Posterior vena cava (tissue), 2 donors: Measurements from ENCODE around the gene MYL3. TPM values are rescaled to one million over a fixed set of nuclear protein-coding genes. Genes with fewer than 3 reads are reported as not detected.
A peak's percentile ranks its signal among the peaks of the same experiment; 100 is the strongest.
"Not testable (repeated sequence)": the region's sequence is repeated elsewhere in the genome, so short reads cannot be mapped to it uniquely, and the experiment has no call there.

Experiments
- DNase-seq: peaks from one replicate; pipeline ENCODE4 v3.0.0-alpha.2; 2020; ENCODE audit warnings: low spot score
- intact Hi-C, 2 donors: fragments of 100-400 bp; cut with DNase I; formaldehyde crosslinking; loops; one replicate each; pipeline versions ENCODE4 v1.14.1 to v1.14.2; 2022 to 2023
- total RNA-seq, 2 donors: library from RNA; stranded (reverse); fragmentation: NEBNext Ultra II Directional; extraction: Animal tissue kit (Norgen Biotek cat#: 25700); gene quantifications; one replicate each; pipeline ENCODE4 v1.2.1, GENCODE V29; 2021
- donor health status: DM: yes; HTN: yes; CAD: no.
- donor health status: DM: yes; HTN: yes; CAD: no.

The MYL3 gene
- total RNA-seq, 2 donors from 2014 or later: 3.2 to 5.9 TPM

DNA sequence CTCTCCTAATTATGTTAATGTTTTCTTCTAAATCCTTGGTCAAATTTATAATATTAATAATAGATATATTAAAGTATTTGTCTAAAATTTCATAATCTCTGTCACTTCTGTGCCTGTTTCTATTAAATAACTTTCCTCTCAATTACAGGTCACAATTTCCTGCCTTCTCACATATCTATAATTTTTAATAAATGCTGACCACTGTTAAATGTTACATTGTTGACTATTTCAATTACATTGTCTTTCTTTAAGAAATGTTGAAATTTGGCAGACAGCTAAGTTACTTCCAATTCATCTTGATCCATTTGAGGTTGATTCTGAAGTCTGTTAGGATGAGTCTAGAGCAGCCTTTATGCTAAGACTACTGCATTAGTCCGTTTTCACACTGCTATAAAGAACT is 41.7 kb downstream of the MYL3 start:
- no peak for DNase-seq
- intact Hi-C loops: no loop called here

DNA sequence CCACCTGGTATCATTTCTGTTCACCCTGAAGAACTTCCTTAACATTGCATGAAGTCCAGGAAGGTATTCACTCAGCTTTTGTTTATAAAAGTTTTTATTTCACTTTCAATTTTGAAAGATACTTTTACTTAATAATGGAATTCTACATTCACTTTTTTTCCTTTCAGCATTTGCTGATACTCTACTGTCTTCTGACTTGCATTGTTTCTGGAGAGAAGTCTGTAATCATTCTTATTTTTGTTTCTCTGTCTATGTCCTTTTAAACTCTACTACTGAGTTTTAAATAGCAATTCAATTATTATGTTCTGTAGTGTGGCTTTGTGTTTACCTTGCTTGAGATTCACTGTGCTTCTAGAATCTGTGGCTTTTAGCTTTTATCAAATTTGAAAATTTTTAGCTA is 42.4 kb downstream of the MYL3 start:
- no peak for DNase-seq
- intact Hi-C loops: no loop called here

- peak; percentile 88 for DNase-seq
- intact Hi-C loops: no loop called here
Observed at GRCh38 chr3:46812237-46812791, 50.9 kb downstream of the MYL3 start.

DNA sequence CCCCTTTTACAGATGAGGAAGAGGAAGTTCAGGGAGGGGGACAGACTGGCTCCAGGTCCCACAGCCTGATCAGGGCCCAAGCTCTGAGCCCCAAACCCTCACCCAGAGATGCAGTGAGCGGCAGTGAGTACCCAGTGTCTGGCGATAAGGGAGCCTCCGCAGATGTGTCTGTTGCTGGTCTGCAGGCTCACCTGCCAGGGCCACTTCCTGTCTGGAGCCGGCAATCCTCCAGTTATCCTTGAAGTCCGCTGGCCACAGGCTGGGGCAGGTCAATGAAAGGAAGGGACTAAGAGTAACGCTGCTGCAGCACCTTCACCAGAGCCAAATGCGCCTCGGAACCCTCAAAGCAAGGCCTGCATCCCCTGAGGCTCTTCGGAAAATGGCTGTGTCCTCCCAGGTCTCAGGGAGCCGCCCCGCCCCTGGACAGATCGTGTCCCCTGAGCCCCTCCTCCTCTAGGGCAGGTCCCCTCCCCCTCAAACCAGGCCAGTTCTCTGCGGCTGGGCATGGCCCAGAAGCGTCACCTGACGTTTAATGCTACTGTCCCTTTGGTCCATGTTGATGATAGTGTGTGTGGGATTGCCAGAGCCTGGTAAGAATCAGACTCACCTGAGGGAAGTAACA is 51.5 kb downstream of the MYL3 start:
- no peak for DNase-seq
- intact Hi-C loops: no loop called here

DNA sequence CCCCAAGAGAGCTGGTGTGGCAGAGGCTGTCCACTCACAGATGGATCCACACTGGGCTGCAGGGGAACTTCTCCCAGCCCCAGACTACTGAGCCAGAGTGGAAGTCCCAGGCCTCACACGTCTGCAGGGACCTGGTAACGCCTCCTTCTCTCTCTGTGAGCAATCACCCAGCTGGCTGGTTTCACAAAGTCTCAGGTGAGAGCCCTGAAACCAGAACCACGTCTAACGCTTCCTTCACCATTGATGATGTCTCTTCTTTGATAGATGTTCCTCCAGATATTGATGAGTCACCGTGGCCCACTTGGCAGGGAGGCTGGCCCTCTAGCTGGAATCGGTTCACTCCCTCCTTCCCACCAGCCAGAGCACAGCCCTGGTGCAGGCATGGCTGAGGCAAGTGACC is 54.5 kb downstream of the MYL3 start:
- DNase-seq, intact Hi-C loops: not testable (repeated sequence)

Other genes with a start within 250 kb of the MYL3 start
- 10 to 100 TPM; 12.1 to 12.5 TPM for gene ALS2CL, start 169.8 kb downstream of the MYL3 start, total RNA-seq
- gene TMIE, start 162.1 kb downstream of the MYL3 start, total RNA-seq: 1 to 10 TPM; 1.4 TPM
- gene PRSS50, start 145.6 kb downstream of the MYL3 start, total RNA-seq: not detected
- gene PTH1R, start 14.3 kb upstream of the MYL3 start, total RNA-seq: 10 to 100 TPM in 1 of 2 donors, 1 to 10 TPM in 1; 5.8 to 17.9 TPM
- 10 to 100 TPM; 21.5 to 26.0 TPM for gene CCDC12, start 113.3 kb upstream of the MYL3 start, total RNA-seq
- gene NBEAL2, start 116.2 kb upstream of the MYL3 start, total RNA-seq: 10 to 100 TPM; 26.0 to 33.1 TPM